ENCODE results near the gene FERD3L. TPM values are rescaled to one million over a fixed set of nuclear protein-coding genes. Genes with fewer than 3 reads are reported as not detected.

FERD3L gene
- total RNA-seq, 1 experiment from 2014 or later = not detected

- Histone ChIP-seq H3K4me1 (ENCODE audit: control insufficient read depth, insufficient read depth, low read length) (no peaks in the 10 kb centered on the region), H3K27ac (ENCODE audit: low read length) (no peak overlapping the region), H3K4me3 (ENCODE audit: low read depth in 2 of 2, low read length in 2 of 2) (no peak overlapping the region), H3K27me3 (ENCODE audit: control insufficient read depth, insufficient read depth, low read length) (no peaks in the 10 kb centered on the region), H3K36me3 (ENCODE audit: control insufficient read depth, insufficient read depth, low read length) (no peaks in the 10 kb centered on the region), H3K9me3 (ENCODE audit: control insufficient read depth, insufficient read depth, low read depth, low read length) (no peaks in the 10 kb centered on the region)
- intact Hi-C loops (cut with micrococcal nuclease; ENCODE audit: unreplicated experiment) = no loop called here
- ATAC-seq (no peak), DNase-seq (ENCODE audit: low read depth, low spot score) (no peak)
- no TSS peak for BruUV-seq (replicated peaks)
- POLR2A ChIA-PET = no interaction called here
- TF ChIP-seq TCF7L2 (IDR thresholded peaks at IDR 0.05; ENCODE audit: low read depth, low read length) (peak; percentile 81; the same call in 1 of the 2 replicates), CTCF (IDR thresholded peaks at IDR 0.05) (no peak)
- in situ Hi-C loops (cut with HindIII; ENCODE audit: low pct_unique_long_range_greater_than_20kb, low sequenced_read_pairs) = no loop called here
- CTCF ChIA-PET = no interaction called here
Measured at GRCh38 chr7:19139706-19140327, 5.4 kb downstream of the FERD3L start.

- intact Hi-C loops (cut with micrococcal nuclease; ENCODE audit: unreplicated experiment) (no loop called here), in situ Hi-C loops (cut with HindIII; ENCODE audit: low pct_unique_long_range_greater_than_20kb, low sequenced_read_pairs) (no loop called here)
- Histone ChIP-seq H3K27ac (ENCODE audit: low read length) (no peak overlapping the region), H3K27me3 (ENCODE audit: control insufficient read depth, insufficient read depth, low read length) (no peaks in the 10 kb centered on the region), H3K9me3 (ENCODE audit: control insufficient read depth, insufficient read depth, low read depth, low read length) (peaks cover 4% of the 10 kb centered on the region; the same call in 1 of the 2 replicates), H3K36me3 (ENCODE audit: control insufficient read depth, insufficient read depth, low read length) (no peaks in the 10 kb centered on the region), H3K4me1 (ENCODE audit: control insufficient read depth, insufficient read depth, low read length) (no peaks in the 10 kb centered on the region), H3K4me3 (ENCODE audit: low read depth in 2 of 2, low read length in 2 of 2) (no peak overlapping the region)
- ATAC-seq (no peak), DNase-seq (ENCODE audit: low read depth, low spot score) (no peak)
- POLR2A ChIA-PET = no interaction called here
- TF ChIP-seq POLR2AphosphoS5 (IDR thresholded peaks at IDR 0.05; ENCODE audit: low read depth, low read length) = no peak
- TF ChIP-seq CTCF (IDR thresholded peaks at IDR 0.05) = no peak
- TF ChIP-seq TCF7L2 (IDR thresholded peaks at IDR 0.05; ENCODE audit: low read depth, low read length) = no peak
- TF ChIP-seq REST (IDR thresholded peaks at IDR 0.05; ENCODE audit: insufficient read depth in 1 of 2, low read depth in 2 of 2, low read length in 1 of 2) = no peak
- no peak for TF ChIP-seq SIN3A (IDR thresholded peaks at IDR 0.05; ENCODE audit: borderline replicate concordance, insufficient read depth, low read depth, low read length)
- CTCF ChIA-PET = no interaction called here
- BruUV-seq (replicated peaks) = no TSS peak
Measured at GRCh38 chr7:19133886-19134285, 11.3 kb downstream of the FERD3L start.

Data from Panc1 (cell line).